OCI-LY3 (cell line): ENCODE data around the gene ZNF263.

Experiments used
- CTCF ChIP-seq: fragments of 200-600, 300-600 bp; sonication (generic); IDR thresholded peaks from 2 replicates; pipeline ENCODE4 v1.5.1; 2014; ENCODE audit warnings: antibody characterized with exemption, low read length, low read depth
- EZH2phosphoT487 ChIP-seq: fragments of 200-600 bp; shearing (Covaris generic); IDR thresholded peaks from 2 replicates; pipeline ENCODE4 v1.6.1; 2018; ENCODE audit warnings: antibody characterized with exemption, mixed run types, low read depth

GRCh38 chr16:3235856-3236669 lies 47.2 kb upstream of the ZNF263 start:
- no peak for TF ChIP-seq CTCF
- no peak for TF ChIP-seq EZH2phosphoT487
